COLO668 (cell line): ENCODE data around the gene ST7.

Source experiments
- DNase-seq: peaks from one replicate; lab custom pipeline; 2025; ENCODE audit not compliant: unreplicated experiment; lab: John Stamatoyannopoulos, UW

Gene ST7

DNA sequence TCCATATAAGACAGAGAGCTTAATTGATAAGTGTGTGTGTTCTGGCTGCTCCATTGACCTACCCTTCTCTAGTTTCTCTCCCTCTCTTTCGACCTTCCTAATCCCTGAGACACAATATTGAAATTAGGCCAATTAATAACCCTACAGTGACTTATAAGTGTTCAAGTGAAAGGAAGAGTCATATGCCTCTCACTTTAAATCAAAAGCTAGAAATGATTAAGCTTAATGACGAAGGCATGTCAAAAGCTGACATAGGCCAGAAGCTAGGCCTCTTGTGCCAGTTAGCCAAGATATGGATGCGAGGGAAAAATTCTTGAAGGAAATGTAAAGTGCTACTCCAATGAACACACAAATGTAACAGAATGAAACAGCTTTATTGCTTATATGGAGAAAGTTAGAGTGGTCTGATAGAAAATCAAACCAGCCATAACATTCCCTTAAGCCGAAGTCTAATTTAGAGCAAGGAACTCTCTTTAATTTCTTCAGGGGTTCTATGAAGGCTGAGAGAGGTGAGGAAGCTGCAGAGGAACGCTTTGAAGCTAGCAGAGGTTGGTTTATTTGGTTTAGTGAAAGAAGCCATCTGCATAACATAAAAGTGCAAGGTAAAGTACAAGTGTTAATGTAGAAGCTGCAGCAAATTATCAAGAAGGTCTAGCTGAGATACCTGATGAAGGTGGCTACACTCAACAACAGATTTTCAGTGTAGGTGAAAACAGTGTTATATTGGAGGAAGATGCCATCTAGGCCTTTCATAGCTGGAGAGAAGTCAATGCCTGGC is 53.8 kb downstream of the ST7 start:
- no peak for DNase-seq

- DNase-seq: no peak
Observed at GRCh38 chr7:117008118-117008885, 55.0 kb downstream of the ST7 start.

- no peak for DNase-seq
Observed at GRCh38 chr7:117008886-117009531, 55.7 kb downstream of the ST7 start.

- DNase-seq: no peak
Observed at GRCh38 chr7:117009705-117010361, 56.5 kb downstream of the ST7 start.

DNA sequence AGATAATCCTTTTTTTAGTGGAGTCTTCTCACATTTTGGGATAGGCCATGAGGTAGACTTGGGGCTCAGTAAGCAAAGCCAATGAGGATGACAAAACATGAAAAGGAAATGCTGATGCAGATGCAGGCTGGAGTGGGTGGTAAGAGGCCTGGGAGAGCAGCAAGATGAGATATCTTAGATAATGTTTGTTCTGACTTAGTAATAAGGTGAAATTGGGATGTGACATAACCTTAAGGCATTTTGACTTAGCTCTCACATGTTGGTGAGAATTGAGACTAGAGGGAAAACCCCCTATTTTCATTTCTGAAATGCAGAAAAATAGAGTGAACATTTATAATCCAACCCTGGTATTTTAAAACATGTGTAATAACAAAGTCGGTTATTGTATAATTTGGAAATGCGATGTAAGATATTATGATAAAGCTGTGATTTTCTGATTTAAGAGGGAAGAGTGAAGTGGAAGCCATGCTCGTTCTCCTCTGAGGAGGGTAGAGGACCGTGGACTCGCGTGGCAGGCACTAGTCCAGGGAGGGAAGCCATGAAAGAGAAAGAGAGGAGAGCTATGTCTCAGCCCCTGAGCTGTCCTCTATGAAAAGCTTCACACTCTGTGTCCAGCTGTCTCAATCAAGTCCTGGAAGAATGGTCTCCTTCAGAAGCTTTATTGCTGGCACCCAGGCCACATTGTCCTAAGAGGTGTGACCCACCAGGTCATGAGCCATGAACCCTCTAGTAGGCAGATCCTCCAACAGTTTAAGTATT is 57.3 kb downstream of the ST7 start:
- no peak for DNase-seq

- DNase-seq: no peak
Observed at GRCh38 chr7:117011419-117012260, 58.3 kb downstream of the ST7 start.

- no peak for DNase-seq
Observed at GRCh38 chr7:117012284-117012683, 59.0 kb downstream of the ST7 start.

GRCh38 chr7:117012696-117013095 is 59.4 kb downstream of the ST7 start:
- DNase-seq: no peak

- DNase-seq: no peak
Observed at GRCh38 chr7:117014099-117014656, 60.9 kb downstream of the ST7 start.

DNA sequence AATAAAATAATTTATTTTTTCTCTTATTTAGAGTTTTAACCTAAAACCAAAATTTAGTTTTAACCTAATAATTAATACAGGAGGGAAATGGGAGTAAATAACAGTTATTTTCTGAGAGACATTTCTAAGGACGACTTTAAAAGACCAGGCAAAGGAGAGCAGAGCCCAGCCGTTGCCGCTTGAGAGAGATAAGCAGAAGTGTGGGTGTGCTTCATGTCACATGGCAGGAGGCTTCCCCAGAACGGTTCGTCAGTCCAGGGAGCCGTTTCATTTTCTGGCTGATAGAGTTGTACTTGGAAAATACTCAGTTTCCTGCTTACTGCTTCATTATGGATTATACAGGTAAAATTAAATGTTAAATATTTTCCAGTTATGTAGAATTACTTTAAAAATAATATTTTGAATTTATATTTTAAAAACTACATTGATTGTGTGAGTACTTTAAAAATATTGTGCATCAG is 61.4 kb downstream of the ST7 start:
- no peak for DNase-seq

DNA sequence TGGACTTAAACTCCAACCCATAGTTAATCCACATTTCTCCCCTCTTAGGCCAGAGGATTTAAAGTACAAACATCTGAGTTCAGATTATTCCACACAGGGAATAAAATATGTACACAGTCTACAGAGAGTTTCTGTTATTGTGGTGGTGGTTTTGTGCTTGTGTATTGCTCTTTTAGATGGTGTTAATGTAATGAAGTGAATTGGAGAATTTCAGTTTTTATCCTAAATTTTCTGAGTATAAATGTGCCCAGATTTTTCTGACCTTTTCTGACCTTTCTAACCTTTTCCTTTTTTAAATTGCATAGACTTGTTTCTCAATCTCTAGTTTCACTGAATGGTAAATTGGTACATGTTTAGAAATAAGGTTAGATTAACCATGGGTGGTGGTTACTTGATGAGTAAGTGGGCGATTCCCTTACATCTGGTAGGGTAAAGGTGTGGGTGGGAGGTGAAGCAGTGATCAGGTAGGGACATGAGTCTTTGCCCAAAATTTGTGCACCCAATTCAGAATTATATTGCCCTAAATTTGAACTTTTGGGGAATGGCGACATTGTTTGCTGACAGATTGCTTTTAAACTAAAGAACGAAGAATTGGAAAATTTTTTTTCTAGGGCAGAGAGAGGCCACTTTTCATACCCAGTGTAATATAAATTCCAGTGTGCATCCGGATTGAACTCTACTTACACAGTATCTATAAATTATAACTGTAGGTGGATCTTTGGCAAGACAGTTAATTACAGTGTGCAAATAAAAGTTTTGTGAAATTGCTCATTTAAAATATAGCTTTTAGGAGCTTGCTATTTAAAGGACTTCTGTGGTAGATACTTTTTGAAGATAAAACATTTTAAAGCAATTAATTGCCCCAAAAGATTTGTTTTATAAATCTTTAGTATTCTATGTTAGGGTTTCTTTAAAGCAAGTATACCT is 62.2 kb downstream of the ST7 start:
- no peak for DNase-seq

DNA sequence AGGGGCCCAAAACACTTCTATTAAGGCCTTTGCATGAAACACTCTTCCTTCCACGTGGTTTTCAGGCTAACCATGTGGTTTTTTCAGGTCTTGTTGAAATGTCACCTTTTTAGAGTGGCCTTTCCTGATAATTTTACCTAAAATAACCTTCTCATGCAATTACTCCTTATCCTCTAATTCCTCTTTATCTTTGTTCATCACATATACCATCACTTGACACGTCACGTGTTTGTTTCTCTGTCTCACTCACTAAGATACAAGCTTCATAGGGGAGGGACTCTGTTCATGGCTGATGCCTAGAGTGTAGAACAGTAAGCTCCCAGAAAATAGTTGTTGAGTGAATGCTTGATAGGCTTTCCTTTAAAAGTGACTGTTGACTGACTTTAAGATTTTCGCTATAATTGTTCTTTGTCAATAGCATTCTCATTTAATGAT is 63.7 kb downstream of the ST7 start:
- no peak for DNase-seq

- DNase-seq: no peak
Observed at GRCh38 chr7:117017702-117018266, 64.5 kb downstream of the ST7 start.

GRCh38 chr7:117018713-117019112 is 65.4 kb downstream of the ST7 start:
- DNase-seq: no peak

GRCh38 chr7:117019287-117019686 is 66.0 kb downstream of the ST7 start:
- DNase-seq: no peak

- peak; percentile 86 for DNase-seq
Observed at GRCh38 chr7:117019786-117020590, 66.7 kb downstream of the ST7 start.

GRCh38 chr7:117020591-117020973 is 67.3 kb downstream of the ST7 start:
- no peak for DNase-seq
